HL-60/S4 treated with retinoic acid at 250 ng/mL for 4 days and 3 days (cell line): Measurements from ENCODE around the gene CLBA1.

Experiments used
- in situ Hi-C: fragments of 300-500 bp; cut with MboI; formaldehyde crosslinking; loops from 2 replicates; pipeline ENCODE4 v1.7.0; 2022; ENCODE audit warnings: low sequenced_read_pairs

CLBA1 gene

DNA sequence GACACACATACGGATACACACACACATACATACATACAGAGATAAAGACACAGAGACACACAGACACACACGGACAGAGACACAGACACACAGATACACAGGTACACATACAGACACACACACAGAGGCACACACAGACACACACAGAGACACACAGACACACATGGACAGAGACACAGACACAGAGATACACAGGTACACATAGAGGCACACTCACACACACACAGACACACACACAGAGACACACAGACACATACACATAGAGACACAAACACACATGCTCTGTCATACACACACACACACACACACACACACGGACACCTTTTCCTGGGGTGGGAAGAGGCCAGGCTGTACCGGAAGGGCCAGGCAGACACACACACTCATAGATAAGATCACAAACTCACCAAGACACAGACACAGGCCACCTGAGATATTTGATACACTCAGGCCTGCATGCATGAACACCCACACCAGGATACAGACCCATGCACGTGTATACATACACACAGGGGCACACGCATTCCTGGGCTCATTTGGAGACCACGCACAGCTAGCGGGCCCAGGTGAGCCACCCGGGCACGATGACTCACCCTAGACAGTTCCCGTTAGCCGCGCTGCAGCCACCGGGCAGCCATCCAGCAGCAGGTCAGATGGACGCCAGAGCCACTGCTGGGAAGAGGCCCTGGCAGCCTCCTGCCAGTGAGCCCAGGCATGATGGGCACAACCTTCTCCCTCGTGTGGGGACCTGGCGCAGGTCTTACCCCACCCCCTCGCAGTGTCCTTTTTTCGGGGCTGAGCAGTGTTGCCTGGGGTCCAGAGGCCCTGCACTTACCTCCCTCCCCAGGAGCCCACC lies 5.6 kb upstream of the CLBA1 start:
- in situ Hi-C loops, result no loop called here

DNA sequence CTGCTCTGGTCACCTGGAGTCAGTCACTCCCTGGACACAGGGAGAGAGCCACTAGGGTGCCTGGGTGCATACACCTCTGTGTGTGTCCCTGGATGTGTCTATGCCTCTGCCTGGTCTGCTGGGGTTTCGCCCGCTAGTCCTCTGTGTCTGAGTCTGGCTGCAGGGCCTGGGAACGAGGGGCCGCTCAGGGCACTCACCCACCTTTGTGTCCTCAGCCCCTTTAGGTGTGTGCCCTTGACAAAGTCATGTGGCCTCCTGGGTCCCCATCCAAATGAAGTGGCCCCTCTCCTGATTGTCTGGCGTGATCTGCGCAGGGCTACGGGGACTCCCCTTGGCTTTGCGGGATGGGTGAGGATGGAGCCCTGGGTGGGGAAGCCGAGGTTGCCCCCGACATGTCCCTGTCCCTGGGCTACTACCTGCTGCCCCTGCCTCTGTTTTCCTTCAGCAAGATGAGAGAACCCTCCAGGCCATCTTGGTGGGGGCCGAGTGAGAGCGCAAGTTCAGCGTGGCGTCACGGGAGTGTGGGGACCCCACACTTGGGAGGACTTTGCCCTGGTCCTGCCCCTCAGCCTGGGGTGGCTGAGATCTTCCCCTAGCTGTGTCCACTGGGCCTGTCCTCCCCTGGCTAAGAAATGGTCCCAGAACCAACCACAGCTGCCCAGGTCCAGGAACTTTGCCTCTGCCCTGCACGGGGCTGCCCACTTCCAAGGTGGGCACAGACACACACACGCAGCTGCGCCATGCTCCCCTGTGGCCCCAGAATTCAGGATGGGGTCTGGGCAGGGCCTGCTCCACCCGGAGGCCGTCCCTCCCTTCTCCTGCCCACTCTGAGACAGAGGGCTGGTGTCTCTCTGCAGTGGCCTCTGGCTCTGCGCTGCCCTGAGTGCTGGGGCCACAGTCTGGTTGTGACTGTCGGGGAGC lies 4.7 kb upstream of the CLBA1 start:
- in situ Hi-C loops, result no loop called here

DNA sequence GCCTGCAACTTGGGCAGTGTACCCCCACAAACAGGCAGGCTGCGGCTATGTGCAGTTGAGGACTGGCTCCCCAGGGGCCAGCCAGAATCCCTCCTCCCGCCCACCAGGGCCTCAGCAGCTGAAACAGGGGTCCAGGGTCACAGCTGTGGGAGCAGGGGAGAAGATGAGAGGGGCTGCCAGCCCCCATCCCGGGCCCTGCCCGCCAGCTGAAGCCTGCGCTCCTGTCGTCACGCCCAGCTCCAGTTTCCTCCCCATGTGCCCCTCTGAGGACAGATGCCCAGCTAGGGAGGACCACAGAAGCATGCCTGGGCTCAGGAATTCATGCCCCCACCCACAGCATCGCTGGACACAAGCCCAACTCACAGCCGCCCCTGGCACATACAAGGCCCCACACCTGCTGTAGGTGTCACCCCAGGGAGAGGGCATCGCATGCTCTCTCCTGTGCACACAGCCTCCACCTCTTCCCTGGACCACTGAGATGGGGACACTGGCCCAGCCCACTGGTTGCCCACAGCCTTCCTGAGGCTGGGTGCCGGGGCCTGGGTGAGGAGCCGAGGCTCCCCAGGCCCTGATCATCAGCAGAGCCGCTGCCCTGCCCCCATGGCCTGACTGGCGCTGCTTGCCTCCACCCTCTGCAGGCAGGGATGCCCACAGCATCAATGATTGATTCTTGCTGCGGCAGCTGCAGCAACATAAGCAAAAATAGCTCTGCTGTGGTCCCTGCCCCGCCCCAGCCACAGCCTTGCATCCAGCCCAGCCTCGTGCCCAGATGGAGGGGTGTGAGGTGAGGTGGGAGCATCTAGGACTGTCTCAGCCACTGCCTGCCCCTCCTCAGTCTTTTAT lies 3.7 kb upstream of the CLBA1 start:
- in situ Hi-C loops, result no loop called here

DNA sequence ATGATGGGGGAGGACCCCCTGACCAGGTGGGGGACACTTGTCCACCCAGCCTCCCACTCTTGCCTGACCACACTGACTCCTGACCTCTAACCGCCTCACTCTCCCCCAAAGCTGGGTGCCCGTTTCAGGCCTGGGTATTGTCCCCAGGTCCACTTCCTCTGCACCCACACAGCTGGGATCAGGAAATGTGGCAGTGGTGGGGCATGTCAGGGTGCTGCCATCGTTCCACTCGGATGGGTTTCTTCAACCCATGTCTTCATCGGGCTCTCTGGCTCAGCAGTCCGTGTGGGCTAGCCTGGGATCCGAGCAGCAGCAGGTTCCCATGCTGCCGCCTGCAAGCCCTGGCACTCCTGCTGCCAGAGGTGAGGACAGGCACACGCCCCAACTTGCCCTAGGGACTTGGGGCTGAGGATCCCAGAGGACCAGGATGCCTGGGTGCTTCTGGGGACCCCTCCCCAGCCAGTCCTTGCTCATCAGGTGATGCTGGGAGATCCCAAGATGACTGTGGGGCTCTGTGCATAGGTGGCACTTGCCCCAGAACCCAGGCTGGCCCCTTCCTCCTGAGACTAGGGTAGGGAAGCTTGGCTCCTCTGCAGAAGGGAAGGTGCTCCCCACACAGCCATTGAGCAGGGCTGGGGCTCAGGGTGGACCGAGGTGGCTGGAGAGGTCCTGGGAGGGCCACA lies 2.9 kb upstream of the CLBA1 start:
- in situ Hi-C loops, result no loop called here

DNA sequence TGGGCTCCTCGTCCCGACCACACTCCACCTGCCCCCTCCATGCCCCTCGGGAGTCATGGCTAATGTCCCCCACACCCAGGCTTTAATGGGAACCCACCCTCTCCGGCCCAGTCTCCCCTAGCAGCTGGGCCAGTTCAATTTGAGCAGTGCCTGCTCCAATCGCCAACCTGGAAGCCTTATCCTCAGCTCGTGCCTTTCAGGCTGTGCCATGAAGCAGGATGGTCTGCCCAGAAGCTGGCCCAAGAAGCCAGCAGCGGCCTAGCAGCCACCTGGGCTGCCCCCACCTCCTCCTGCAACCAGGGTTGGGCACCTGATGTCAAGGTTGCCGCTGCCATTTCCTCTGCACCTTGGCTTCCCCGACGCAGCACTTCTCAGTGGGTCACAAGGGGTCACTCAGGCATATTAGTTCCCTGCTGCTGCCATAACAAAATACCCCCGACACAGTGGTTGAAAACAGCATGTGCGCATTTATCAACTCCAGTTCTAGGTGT lies 2.3 kb upstream of the CLBA1 start:
- in situ Hi-C loops, result no loop called here

DNA sequence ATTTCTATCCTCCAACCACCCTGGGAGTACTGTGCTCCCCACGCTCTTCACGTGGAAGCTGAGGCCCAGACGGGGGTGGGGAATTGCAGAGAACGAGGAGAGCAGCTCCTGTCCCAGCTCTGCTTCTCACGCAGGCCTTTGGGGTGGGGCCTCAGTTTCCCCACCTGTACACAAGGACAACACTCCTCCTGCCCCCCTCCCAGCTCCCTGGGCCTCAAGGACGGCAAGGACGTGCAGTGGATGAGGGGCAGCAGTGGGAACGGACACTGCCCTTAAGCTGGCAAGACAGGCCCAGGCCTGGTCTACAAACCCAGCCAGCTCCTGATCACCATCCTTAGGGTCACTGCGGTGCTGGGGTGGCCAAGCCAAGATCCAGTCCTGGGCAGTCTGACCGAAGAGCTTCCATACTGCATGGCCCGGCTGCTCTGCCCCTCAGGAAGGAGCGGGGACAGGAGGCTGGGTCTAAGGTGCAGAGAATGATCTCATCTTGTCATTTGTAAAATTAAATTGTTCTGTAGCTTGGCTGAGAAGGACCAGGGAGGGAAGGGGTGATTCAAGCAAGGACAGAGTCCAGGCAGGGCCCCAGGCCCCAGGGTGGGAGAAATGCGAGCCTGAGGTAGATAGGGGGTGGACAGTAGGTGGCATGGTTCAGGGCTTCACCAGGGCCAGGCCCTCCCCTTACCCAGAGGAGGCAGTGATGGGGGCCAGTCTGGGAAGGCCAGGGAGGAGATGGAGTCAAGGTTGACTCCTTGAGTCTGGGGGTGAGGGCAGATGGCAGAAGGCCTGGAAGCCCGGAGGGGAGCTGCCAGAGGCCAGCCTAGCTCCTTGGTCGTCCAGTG lies 1.3 kb upstream of the CLBA1 start:
- in situ Hi-C loops, result no loop called here

DNA sequence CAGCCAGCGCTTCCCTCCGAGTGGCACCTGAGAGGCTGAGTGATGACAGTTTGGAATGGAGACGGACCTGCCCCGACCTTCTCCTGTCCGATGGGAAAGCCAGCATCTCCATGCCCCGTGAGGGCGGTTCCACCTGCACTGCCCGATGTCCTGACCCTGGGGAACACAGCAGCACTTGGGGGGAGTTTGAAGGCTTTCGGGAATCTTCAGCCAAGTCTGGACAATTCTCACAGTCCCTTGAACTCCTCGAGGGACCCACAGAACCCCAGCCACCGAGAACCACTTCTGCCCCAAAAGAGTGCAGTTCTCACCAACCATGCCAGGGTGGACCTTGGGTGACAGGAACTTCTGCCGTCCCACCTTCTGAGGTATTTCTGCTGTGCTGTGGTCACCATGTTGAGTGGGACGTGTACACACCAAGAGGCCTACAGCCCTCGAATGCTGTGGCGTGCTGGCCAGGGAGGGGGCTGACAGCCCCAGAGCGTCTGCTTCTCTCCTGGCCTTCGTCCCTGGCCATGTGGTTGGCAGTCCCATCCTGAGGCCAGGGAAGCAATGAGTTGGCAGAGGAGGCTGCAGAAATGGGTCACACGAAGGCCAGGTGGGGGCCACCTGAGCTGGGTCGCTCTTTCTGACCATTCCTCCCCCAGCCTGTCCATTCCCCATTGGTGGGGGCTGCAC lies 1.0 kb downstream of the CLBA1 start:
- in situ Hi-C loops, result no loop called here

DNA sequence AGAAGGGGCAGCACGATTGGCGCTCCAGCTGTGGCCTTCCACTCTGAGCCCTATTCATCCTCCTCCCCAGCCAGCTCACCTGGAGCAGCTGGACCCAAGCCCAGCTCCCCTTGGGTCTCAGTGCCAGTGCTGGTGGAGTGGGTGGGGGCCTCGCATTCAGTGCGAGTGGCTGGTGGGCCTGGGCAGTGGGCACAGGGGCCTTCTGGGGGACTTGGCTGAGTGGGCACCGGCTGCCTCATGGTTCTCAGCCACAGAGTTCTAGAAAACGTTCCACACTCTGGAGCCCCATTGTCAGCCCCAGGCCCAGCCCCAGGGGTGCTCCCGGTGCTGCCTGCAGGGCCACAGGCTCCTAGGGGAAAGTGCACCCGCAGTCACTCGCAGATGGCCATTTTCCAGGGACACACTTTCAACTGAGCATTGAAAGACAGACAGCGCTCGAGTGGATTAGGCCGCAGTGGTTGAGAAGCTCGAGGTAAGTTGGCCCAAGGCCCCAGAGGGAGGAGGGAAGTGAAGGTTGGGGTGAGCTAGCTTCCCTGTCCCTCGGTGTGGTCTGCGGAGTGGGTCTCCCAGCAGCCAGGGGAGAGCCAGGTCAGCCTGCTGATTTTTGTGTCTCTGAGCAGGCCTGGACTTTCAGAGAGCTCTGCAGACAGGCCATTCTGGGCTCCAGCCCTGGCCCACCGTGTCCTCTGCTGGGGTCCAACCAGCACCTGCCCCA lies 3.8 kb downstream of the CLBA1 start:
- in situ Hi-C loops, result no loop called here

DNA sequence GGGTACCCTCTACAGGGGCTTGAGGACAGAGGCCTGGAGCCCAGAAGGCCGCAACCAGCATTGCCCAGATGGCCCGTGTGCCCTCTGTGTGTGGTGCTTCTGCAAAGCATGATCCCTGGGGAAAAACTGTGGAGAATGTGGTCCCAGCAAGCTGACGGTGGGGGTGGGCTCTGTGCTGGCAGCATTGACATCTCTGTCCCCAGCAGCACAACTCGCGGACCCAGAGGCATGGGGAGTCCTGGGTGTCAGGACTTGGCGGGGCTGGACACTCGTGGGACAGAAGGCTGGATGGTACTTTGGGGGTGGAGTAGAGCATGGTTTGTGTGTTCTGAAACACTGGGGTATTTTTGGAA lies 4.3 kb downstream of the CLBA1 start:
- in situ Hi-C loops, result no loop called here

DNA sequence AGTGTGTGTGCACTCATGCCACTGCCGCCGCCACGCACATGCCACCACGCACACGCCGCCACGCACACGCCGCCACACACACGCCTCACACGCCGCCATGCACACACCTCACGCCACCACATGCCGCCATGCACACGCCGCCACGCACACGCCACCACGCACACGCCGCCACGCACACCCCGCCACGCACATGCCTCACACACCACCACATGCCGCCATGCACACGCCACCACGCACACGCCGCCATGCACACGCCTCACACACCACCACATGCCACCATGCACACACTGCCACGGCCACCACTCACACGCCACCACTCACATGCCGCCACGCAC lies 6.3 kb downstream of the CLBA1 start:
- in situ Hi-C loops, result no loop called here

DNA sequence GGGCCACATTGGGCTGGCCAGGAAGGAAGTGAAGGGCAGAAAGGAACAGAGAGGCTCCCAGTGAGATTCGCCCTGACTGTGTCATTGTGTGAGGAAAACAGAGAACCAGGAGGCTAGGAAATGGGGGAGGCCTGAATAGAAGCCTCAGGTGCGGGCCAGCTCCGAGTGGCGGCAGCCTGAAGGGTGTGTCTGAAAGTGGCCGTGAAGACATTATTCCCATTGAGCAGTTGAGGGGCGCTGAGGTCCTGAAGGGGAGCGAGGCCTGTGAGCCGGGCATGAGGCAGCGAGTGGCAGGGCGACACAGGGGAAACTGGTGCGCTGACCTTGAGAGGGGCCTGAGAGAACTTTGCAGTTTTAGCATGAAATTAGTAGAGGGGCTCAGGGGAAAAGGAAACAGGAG lies 6.9 kb downstream of the CLBA1 start:
- in situ Hi-C loops, result no loop called here

DNA sequence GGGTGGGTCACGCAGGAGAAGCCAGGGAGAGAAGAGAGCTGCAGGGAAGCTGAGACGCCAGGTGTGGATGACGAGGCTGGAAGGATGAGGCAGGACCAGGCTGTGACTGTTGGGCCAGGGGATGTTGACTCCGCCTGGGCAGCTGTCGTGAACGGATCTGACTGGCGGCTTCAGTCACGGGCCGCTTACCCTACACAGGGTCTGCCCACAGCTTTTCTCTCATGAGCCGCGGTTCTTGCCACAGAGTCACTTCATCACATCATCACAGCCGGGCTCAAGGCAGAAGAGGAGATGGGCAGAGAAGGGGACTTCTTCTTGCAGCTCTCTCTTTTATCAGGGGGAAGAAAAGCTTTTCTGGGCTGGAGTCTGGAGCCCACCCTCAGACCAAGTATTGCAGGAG lies 7.7 kb downstream of the CLBA1 start:
- in situ Hi-C loops, result no loop called here

DNA sequence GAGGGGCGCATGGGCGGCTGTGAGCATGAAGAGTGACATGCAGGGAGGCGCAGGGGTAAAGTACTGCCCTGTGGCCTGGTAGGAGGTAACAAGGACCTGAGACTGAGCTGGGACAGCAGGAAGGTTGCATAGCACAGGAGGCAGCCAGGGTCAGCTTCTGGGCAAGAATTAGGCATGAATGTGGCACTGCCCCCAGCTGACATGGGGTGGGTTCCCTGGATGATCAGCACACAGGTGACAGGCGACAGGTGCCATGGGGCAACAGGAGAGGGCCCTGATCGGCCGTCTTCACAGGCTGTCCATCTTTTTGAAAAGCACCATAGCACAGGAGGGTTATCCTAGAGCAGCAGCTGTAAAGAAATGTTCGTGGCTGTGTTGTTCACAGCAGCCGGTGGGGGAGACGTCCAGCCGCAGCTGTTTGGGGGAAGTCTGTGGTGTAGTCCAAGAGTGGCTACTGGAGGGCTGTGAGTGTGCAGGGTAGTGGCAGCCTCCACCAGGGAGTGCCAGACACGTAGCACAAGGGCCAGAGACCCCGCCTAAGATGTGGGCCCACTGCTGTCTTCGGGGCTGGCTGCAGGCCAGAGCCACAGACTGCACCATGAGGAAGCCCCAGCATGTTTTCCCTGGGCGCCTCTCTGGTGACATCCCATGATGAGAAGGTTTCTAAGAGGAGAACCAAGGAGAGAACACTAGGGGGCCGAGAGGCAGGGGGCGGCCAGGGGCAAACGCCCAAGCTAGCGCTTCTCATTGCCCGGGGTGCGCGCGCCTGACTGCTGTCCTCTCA lies 8.4 kb downstream of the CLBA1 start:
- in situ Hi-C loops, result no loop called here

DNA sequence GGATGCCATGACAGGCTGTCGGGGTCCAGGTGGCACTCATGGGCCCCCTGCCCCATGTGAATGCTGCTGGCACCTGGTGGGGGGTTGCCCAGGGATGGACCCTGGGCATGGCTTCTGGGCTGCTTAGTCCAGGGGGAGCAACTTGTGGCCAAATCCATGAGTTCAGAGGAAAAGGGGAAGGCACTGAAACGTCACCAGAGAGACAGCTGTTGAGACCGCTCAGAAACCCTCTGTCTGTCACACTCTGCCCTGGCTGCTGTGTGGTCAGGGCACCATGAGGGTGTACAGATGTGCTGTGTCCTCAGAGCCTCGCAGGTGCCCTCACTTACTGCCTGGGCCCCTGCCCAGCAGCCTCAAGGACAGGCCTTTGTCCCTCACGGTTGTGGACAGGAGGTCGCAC lies 9.4 kb downstream of the CLBA1 start:
- in situ Hi-C loops, result no loop called here

DNA sequence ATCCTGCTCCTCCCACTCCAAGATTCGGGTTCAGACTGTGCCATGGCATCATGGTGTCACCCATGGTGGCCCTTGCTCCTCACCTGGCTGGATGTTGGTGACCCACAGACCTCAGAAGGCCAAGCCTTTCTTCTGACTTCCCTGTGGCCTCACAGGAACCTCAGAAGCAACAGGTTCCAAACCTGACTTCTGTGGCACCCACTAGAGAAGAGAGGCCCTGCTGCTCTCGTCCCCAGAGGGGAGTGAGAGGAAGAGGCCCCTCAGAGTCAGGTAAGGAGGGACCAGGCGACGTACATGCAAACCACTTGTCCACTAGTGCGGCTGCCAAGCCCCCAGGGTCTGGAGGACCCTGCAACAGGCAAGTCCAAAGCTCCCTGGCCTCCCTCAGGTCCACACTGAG lies 10.4 kb downstream of the CLBA1 start:
- in situ Hi-C loops, result no loop called here

DNA sequence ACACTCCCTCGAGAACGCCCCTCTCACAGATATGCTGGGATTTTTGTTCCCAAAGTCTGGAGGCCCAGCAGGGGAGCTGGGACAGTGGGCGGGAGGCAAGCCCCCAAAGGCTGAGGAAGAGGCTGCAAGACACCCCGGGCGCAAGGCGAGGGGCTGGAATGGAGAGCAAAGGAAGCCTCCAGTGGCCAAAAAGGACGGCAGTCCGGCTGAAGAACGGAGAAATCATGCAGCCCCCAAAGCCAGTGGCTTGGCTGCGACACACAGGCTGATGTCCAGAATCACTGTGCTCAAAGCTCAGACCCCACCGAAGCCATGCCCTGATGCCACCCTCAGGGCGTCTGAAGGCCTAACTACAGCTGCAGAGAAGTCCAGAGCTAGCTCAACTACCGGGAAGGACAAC lies 10.9 kb downstream of the CLBA1 start:
- in situ Hi-C loops, result no loop called here

DNA sequence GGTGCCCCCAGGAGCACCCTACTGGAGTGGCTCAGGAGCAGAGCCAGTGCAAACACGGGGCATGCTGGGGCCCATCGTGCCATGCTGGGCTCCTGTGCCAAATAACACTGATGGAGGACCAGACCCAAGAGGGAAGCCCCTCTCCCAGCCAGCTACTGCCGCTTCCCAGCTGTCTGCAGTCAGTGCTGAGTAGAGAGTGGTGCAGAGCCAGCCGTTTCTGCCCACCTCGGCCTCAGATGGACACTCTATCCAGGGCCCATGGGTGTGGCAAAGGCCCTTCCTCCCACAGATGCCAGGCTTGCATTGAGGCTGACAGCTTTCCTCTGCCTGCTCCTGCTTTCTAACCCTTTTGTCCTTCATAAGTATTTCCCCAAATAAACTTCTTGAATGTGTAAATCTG lies 13.2 kb downstream of the CLBA1 start:
- in situ Hi-C loops, result no loop called here

DNA sequence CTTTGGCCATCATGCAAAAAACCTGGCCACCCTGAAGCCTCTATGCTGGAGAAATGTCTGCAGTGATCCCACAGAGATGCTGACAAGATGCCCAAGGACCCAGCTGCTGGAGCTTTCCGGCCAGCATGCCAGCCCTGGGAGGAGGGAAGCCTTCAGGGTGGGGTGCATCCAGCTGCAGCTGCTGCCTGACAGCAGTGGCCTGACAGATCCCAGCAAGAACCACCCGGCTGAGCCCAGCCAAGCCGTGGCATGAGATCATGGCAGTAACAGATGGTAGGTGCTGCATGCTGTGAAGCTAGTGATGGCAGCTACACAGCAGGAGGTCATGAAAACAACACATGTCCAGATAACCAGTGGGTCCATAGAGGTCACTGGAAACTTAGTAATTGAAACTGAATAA lies 13.8 kb downstream of the CLBA1 start:
- in situ Hi-C loops, result no loop called here
